ENCODE results near the gene PPP2R5D.
A peak's percentile ranks its signal among the peaks of the same experiment; 100 is the strongest.
"Not testable (repeated sequence)": the region's sequence is repeated elsewhere in the genome, so short reads cannot be mapped to it uniquely, and the experiment has no call there.

PPP2R5D gene

GRCh38 chr6:43021270-43022047 is 37.1 kb downstream of the PPP2R5D start, which contains the start of gene RRP36:
RRP36 (plus strand) TSS chr6:43021623; CDS start chr6:43021655, 32 bp downstream.
- DNase-seq (ENCODE audit: low read depth in 1 of 2, low spot score in 1 of 2) = peak; percentile 33 to 66

- DNase-seq (ENCODE audit: low read depth in 1 of 2, low spot score in 1 of 2) = no peak
These were observed 40.1 kb downstream of the PPP2R5D start for GRCh38 chr6:43024436-43024835.

- DNase-seq (ENCODE audit: low read depth in 1 of 2, low spot score in 1 of 2) = no peak
These were observed 42.0 kb downstream of the PPP2R5D start for GRCh38 chr6:43026365-43026764.

DNA sequence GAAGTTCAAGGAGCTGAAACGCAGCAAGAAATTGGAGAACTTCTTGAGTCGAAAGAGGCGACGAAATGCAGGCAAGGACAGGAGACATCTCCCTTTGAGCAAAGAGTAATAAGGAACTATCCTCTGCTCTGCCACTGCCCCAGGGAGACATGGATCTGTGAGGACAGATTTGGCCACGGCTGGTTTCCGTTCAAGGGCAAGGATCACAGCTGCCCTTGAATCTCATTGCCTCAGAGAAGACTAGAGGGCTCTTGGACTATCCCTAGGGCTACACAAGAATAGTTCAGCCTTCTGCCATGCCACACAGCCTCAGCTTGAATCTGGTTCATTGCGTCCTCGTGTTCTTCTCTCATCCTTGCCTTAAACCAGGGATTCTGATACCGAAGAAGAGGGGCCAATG is 44.8 kb downstream of the PPP2R5D start:
- DNase-seq (ENCODE audit: low read depth in 1 of 2, low spot score in 1 of 2) = no peak

DNA sequence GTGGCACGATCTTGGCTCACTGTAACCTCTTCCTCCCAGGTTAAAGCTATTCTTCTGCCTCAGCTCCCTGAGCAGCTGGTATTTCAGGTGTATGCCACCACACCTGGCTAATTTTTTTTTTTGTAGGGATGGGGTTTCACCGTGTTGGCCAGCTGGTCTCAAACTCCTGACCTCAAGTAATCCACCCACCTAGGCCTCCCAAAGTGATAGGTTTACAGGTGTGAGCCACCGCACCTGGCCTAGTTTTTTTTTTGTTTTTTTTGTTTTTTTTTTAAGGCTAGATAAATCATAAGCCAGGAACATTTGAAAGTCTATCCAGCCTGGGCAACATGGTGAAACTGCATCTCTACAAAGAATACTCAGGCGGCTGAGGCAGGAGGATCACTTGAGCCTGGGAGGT is 48.0 kb downstream of the PPP2R5D start:
- DNase-seq (ENCODE audit: low read depth in 1 of 2, low spot score in 1 of 2) = no peak

DNA sequence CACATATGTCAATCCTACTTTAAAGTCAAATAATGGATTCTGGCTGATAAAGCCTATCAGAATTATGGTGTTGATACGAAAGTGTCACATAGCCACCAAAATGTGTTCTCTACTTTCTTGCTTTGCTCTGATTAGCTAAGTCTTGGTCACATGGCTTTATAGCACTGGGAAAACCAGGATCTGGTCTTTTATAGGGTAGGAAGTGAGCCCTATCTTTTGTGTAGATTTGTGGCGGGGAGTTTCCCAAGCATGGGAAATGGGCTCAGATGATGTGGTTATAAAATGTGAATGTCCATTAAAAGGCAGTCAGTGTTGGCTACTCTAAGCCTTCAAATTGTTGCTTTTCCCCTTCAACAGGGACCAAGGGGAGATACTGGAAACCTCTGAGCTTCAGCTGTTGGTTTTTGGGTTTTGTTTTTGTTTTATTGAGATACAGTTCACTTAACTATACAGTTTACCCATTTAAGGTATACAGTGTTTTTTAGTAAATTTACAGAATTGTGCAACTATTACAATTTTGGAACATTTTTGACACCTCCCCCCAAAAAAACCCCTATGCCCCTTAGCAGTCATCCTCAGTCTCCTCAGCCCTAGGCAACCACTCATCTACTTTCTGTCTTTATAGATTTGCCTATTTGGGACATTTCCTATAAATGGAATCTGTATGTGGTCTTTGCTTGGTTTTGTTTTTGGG is 49.3 kb downstream of the PPP2R5D start:
- DNase-seq (ENCODE audit: low read depth in 1 of 2, low spot score in 1 of 2) = no peak

GRCh38 chr6:43034190-43034525 is 49.8 kb downstream of the PPP2R5D start:
- no peak for DNase-seq (ENCODE audit: low read depth in 1 of 2, low spot score in 1 of 2)

DNA sequence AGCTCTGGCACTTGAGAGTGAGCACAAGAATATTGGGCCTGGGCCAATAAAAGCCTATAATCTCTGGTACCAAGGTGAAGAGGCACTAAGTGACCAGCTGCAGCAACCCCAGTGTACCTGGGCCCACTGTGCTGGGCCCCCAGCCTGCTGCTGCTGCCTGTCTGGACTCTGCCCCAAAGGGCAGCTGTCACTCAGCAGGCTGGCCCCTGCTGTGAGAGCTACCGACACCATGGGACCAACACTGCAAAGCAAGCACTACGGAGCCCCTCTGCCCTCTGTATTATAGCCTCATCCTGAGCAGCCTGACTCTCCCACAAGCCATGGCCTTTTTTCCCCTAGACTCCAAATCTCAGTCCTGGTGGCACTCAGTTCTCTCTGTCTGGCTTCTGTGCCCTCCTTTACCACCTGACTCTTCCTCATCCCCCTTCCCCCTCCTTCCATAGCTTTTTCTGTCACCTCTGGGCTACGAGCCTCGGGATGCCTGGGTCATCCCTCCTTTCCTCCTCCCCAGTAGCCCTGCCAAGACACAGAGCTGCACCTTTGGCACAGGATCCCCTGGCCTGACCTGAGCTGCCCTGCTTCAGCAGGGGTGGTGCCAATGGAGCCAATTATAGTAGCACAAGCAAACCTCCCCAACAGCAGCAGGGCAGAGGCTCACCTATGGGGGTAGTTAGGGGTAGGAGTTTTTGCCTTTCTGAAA is 51.3 kb downstream of the PPP2R5D start:
- no peak for DNase-seq (ENCODE audit: low read depth in 1 of 2, low spot score in 1 of 2)

GRCh38 chr6:43036712-43037111 is 52.3 kb downstream of the PPP2R5D start:
- DNase-seq (ENCODE audit: low read depth in 1 of 2, low spot score in 1 of 2) = no peak

GRCh38 chr6:43037197-43037596 is 52.8 kb downstream of the PPP2R5D start:
- no peak for DNase-seq (ENCODE audit: low read depth in 1 of 2, low spot score in 1 of 2)

- no peak for DNase-seq (ENCODE audit: low read depth in 1 of 2, low spot score in 1 of 2)
These were observed 53.3 kb downstream of the PPP2R5D start for GRCh38 chr6:43037706-43038105.

- no peak for DNase-seq (ENCODE audit: low read depth in 1 of 2, low spot score in 1 of 2)
These were observed 54.4 kb downstream of the PPP2R5D start for GRCh38 chr6:43038727-43039126.

DNA sequence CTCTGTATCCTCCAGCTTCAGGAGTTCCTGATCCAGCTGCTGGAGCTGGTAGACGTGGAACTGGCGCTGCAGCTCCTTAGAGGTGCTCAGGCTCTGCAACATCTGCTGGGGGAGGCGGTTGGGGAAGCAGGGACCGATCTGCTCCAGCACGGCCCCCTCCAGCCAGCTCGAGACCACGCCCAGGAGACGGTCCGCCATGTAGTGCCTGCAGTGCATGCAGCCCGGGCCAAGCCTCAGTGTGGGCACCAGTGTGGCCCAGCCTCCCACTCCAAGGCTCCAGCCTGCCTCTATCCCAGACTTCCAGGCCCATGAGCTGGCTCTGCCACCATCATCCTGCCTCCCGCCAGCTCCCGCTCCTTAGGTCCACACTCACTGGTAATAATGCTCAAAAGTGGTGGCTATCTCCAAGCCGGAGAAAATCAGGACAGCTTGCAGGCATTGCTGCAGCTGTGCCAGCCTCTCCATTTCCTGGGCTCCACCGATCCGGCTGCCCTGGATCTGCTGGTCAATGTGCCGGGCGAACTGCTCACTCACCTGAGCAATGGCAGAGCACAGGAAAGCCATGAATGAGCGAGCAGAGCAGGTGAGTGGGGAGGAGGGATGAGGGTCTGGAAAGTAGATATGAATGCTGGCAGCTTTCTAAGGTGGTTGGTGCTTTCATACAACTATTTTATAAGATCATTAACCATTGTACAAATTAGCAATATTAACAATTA is 56.3 kb downstream of the PPP2R5D start:
- no peak for DNase-seq (ENCODE audit: low read depth in 1 of 2, low spot score in 1 of 2)

GRCh38 chr6:43041475-43041874 is 57.1 kb downstream of the PPP2R5D start:
- not testable (repeated sequence) for DNase-seq (ENCODE audit: low read depth in 1 of 2, low spot score in 1 of 2)

GRCh38 chr6:43043310-43043709 is 58.9 kb downstream of the PPP2R5D start:
- DNase-seq (ENCODE audit: low read depth in 1 of 2, low spot score in 1 of 2) = no peak

GRCh38 chr6:43045371-43045930 is 61.1 kb downstream of the PPP2R5D start:
- DNase-seq (ENCODE audit: low read depth in 1 of 2, low spot score in 1 of 2) = no peak

DNA sequence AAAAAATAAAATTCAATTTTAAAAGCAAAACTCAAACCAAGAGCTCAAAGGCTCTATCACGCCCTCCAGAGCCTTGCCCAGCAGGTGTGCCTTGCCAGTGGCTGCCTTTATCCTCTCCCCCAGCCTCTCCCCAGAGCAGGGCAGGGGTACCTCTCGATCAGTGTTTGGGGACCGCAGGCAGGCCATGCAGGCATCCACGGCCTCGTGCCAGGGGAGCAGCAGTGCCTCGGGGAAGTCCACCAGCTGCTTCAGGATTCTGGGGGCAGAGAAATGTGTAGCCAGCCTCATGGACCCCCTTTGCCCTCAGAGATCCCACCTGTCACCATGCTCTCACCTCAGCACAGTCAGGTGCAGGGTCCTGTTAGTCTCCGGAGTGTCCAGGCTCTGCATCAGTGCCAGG is 63.6 kb downstream of the PPP2R5D start:
- DNase-seq (ENCODE audit: low read depth in 1 of 2, low spot score in 1 of 2) = no peak

DNA sequence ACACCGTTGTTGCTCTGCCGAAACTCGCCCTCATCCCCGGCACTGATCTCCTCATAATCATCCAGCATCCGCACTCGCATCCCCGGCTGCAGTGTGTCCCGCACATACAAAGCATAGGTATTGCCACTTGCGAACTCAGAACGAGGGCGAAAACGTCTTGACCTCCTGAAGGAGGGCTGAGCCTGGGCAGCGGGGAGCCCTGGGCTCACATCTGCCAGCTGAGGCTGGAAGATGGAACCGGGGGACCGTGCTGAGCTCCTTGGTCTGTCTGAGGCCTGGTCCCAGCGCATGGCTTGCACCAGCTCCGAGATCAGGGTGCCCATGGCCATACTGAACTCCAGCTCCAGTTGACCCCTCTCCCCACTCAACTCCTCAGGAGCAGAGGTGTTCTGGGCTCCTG is 66.6 kb downstream of the PPP2R5D start:
- no peak for DNase-seq (ENCODE audit: low read depth in 1 of 2, low spot score in 1 of 2)

DNA sequence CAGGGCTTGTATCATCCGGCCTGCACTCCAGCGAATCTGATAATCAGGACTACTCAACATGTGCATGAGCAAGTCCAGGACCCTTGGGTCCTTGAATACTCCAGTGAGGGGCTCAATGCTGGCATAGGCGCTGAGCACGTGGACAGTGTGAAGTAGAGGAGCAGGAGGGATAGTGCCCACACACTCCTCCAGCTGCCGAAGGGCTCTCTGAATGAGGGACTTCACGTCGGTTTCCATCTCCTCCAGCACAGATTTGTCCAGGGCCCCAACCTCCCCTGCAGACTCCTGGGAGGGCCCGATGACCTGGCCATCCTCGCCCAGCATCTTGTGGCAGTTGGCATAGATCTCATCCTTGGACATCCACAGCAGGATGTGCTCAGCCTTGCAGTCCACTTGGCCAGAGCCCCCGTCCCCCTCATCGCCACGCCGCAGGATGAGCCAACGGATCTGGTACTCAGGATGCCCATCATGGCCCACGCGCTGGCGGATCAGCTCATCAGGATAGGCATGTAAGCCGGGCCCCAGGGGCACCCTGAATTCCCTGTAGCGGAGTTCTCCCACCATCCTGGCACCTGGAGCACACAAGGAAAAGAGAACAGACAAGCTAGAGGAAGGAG is 68.0 kb downstream of the PPP2R5D start:
- DNase-seq (ENCODE audit: low read depth in 1 of 2, low spot score in 1 of 2) = no peak

GRCh38 chr6:43052842-43053544 is 68.6 kb downstream of the PPP2R5D start:
- no peak for DNase-seq (ENCODE audit: low read depth in 1 of 2, low spot score in 1 of 2)

All from activated T-helper 1 cell treated with anti-CD3 and anti-CD28 coated beads, Interleukin-2, amount 50 U/mL, for 16 hours (primary cell).